Activated CD4-positive, alpha-beta memory T cell treated with anti-CD3 and anti-CD28 coated beads for 36 hours (primary cell): ENCODE data around the gene OR51B4. TPM values are rescaled to one million over a fixed set of nuclear protein-coding genes. Genes with fewer than 3 reads are reported as not detected.
"Not testable (repeated sequence)": the region's sequence is repeated elsewhere in the genome, so short reads cannot be mapped to it uniquely, and the experiment has no call there.

Experiments used
- CTCF ChIA-PET: fragments of 350-600 bp; sonication (Branson Sonifier 250); formaldehyde crosslinking; loops from one replicate; lab custom pipeline; 2021; ENCODE audit warnings: antibody characterized with exemption, inconsistent platforms; lab: Charles Lee
- POLR2A ChIA-PET: fragments of 350-600 bp; sonication (Branson Sonifier 250); formaldehyde crosslinking; loops from one replicate; lab custom pipeline; 2021; ENCODE audit warnings: antibody characterized with exemption; lab: Charles Lee
- DNase-seq: peaks from one replicate; pipeline ENCODE4 v3.0.0-alpha.2; 2020
- H3K27ac Mint-ChIP-seq: one replicate; pipeline ENCODE4 v1.8.0; 2021; ENCODE audit warnings: mixed read lengths
- H3K27me3 Mint-ChIP-seq: one replicate; pipeline ENCODE4 v1.8.0; 2021; ENCODE audit warnings: mixed read lengths
- H3K36me3 Mint-ChIP-seq: one replicate; pipeline ENCODE4 v1.8.0; 2021; ENCODE audit warnings: mixed read lengths
- H3K4me1 Mint-ChIP-seq: one replicate; pipeline ENCODE4 v1.8.0; 2021; ENCODE audit warnings: low read depth, mixed read lengths
- H3K4me3 Mint-ChIP-seq: one replicate; pipeline ENCODE4 v1.8.0; 2021; ENCODE audit warnings: mild to moderate bottlenecking, mixed read lengths
- H3K9me3 Mint-ChIP-seq: one replicate; pipeline ENCODE4 v1.8.0; 2021; ENCODE audit warnings: mixed read lengths
- intact Hi-C: fragments of 100-400 bp; cut with micrococcal nuclease; formaldehyde crosslinking; loops from one replicate; pipeline ENCODE4 v1.15.1; 2023
- total RNA-seq, 2 experiments: library from RNA; stranded (reverse); gene quantifications; one replicate each; pipeline ENCODE4 v1.2.3, GENCODE V29; 2021

OR51B4 gene
- not detected for total RNA-seq

- ChIA-PET CTCF (no interaction called here), POLR2A (no interaction called here)
- Mint-ChIP-seq H3K27ac (no peak within 1 kb of the TSS), H3K36me3 (no peaks in the 10 kb centered on the region), H3K4me1 (no peaks in the 10 kb centered on the region), H3K27me3 (no peaks in the 10 kb centered on the region), H3K4me3 (no peak within 1 kb of the TSS), H3K9me3 (no peaks in the 10 kb centered on the region)
- DNase-seq, result no peak
- intact Hi-C loops, result no loop called here
Measured at GRCh38 chr11:5301846-5302245, at the start of gene OR51B4. OR51B4 (minus strand) TSS chr11:5301946; CDS start chr11:5301946, 0 bp downstream.

- intact Hi-C loops, result no loop called here
- Mint-ChIP-seq H3K4me1 (no peaks in the 10 kb centered on the region), H3K9me3 (no peaks in the 10 kb centered on the region), H3K36me3 (no peaks in the 10 kb centered on the region), H3K27me3 (peaks cover 4% of the 10 kb centered on the region), H3K27ac (no peak within 1 kb of the TSS), H3K4me3 (no peak within 1 kb of the TSS)
- ChIA-PET POLR2A (no interaction called here), CTCF (no interaction called here)
- DNase-seq, result no peak
Measured at GRCh38 chr11:5351208-5351607, 49.5 kb upstream of the OR51B4 start, which contains the start of gene OR51B6. OR51B6 (plus strand) TSS chr11:5351508; CDS start chr11:5351508, 0 bp downstream.

GRCh38 chr11:5349550-5349949 is 47.8 kb upstream of the OR51B4 start:
- no peaks in the 10 kb centered on the region for H3K9me3 Mint-ChIP-seq
- intact Hi-C loops, result no loop called here
- peaks cover 1% of the 10 kb centered on the region for H3K27me3 Mint-ChIP-seq
- no peak for DNase-seq
- no peaks in the 10 kb centered on the region for H3K4me1 Mint-ChIP-seq
- no peak overlapping the region for H3K27ac Mint-ChIP-seq
- H3K4me3 Mint-ChIP-seq, result no peak overlapping the region
- H3K36me3 Mint-ChIP-seq, result no peaks in the 10 kb centered on the region
- CTCF ChIA-PET, result no interaction called here
- POLR2A ChIA-PET, result no interaction called here

- H3K4me1 Mint-ChIP-seq, result no peaks in the 10 kb centered on the region
- no peak overlapping the region for H3K4me3 Mint-ChIP-seq
- H3K27ac Mint-ChIP-seq, result no peak overlapping the region
- no peaks in the 10 kb centered on the region for H3K9me3 Mint-ChIP-seq
- POLR2A ChIA-PET, result interaction anchor here (0.6 kb wide), 1 partner anchor 1291 kb away, joined by 3 read pairs; no protein-coding TSS in a partner anchor
- CTCF ChIA-PET, result interaction anchor here (0.6 kb wide), 1 partner anchor 121 kb away, joined by 3 read pairs; no protein-coding TSS in a partner anchor
- no peak for DNase-seq
- H3K27me3 Mint-ChIP-seq, result no peaks in the 10 kb centered on the region
- no peaks in the 10 kb centered on the region for H3K36me3 Mint-ChIP-seq
- intact Hi-C loops, result no loop called here
Measured at GRCh38 chr11:5348551-5349194, 46.9 kb upstream of the OR51B4 start.

- CTCF ChIA-PET, result no interaction called here
- POLR2A ChIA-PET, result no interaction called here
- Mint-ChIP-seq H3K27ac (no peak overlapping the region), H3K4me3 (no peak overlapping the region), H3K27me3 (no peaks in the 10 kb centered on the region), H3K36me3 (no peaks in the 10 kb centered on the region), H3K9me3 (no peaks in the 10 kb centered on the region), H3K4me1 (no peaks in the 10 kb centered on the region)
- no peak for DNase-seq
- intact Hi-C loops, result no loop called here
Measured at GRCh38 chr11:5345831-5346230, 44.1 kb upstream of the OR51B4 start.

- Mint-ChIP-seq H3K27ac (no peak within 1 kb of the TSS), H3K27me3 (peaks cover 1% of the 10 kb centered on the region)
- POLR2A ChIA-PET, result no interaction called here
Measured at GRCh38 chr11:5343474-5344335, 42.0 kb upstream of the OR51B4 start, which contains the start of gene OR51B5. OR51B5 (minus strand) TSS chr11:5343524; CDS start chr11:5343524, 0 bp downstream.

GRCh38 chr11:5339771-5340322 is 38.1 kb upstream of the OR51B4 start:
- POLR2A ChIA-PET, result no interaction called here
- H3K27me3 Mint-ChIP-seq, result peaks cover 3% of the 10 kb centered on the region
- H3K9me3 Mint-ChIP-seq, result no peaks in the 10 kb centered on the region
- H3K36me3 Mint-ChIP-seq, result no peaks in the 10 kb centered on the region
- no peak overlapping the region for H3K27ac Mint-ChIP-seq
- no peaks in the 10 kb centered on the region for H3K4me1 Mint-ChIP-seq
- CTCF ChIA-PET, result no interaction called here
- no peak overlapping the region for H3K4me3 Mint-ChIP-seq
- intact Hi-C loops, result no loop called here
- DNase-seq, result no peak

More at GRCh38 chr11:5343474-5344335, 42.0 kb upstream of the OR51B4 start, which contains the start of gene OR51B5:
- CTCF ChIA-PET, result no interaction called here
- Mint-ChIP-seq H3K36me3 (no peaks in the 10 kb centered on the region), H3K4me1 (no peaks in the 10 kb centered on the region), H3K4me3 (no peak within 1 kb of the TSS), H3K9me3 (no peaks in the 10 kb centered on the region)
- intact Hi-C loops, result no loop called here
- DNase-seq, result no peak

GRCh38 chr11:5337253-5337652 is 35.5 kb upstream of the OR51B4 start:
- POLR2A ChIA-PET, H3K27me3 Mint-ChIP-seq, H3K9me3 Mint-ChIP-seq, H3K4me3 Mint-ChIP-seq, H3K36me3 Mint-ChIP-seq, CTCF ChIA-PET, DNase-seq, intact Hi-C loops, H3K4me1 Mint-ChIP-seq, H3K27ac Mint-ChIP-seq: not testable (repeated sequence)

GRCh38 chr11:5336331-5336730 is 34.6 kb upstream of the OR51B4 start:
- CTCF ChIA-PET, result no interaction called here

GRCh38 chr11:5335170-5335569 is 33.4 kb upstream of the OR51B4 start:
- ChIA-PET CTCF (no interaction called here), POLR2A (interaction anchor here (0.6 kb wide), 1 partner anchor 501 kb away, joined by 3 read pairs; no protein-coding TSS in a partner anchor)
- H3K36me3 Mint-ChIP-seq, result no peaks in the 10 kb centered on the region
- intact Hi-C loops, result no loop called here
- H3K4me3 Mint-ChIP-seq, result no peak overlapping the region
- H3K27ac Mint-ChIP-seq, result no peak overlapping the region
- H3K9me3 Mint-ChIP-seq, result peaks cover 2% of the 10 kb centered on the region
- H3K4me1 Mint-ChIP-seq, result no peaks in the 10 kb centered on the region
- no peak for DNase-seq
- peaks cover 3% of the 10 kb centered on the region for H3K27me3 Mint-ChIP-seq

More at GRCh38 chr11:5336331-5336730, 34.6 kb upstream of the OR51B4 start:
- H3K9me3 Mint-ChIP-seq, result no peaks in the 10 kb centered on the region
- H3K4me3 Mint-ChIP-seq, result no peak overlapping the region
- intact Hi-C loops, result no loop called here
- no peak overlapping the region for H3K27ac Mint-ChIP-seq
- POLR2A ChIA-PET, result no interaction called here
- peaks cover 3% of the 10 kb centered on the region for H3K27me3 Mint-ChIP-seq
- no peaks in the 10 kb centered on the region for H3K4me1 Mint-ChIP-seq
- no peak for DNase-seq
- H3K36me3 Mint-ChIP-seq, result no peaks in the 10 kb centered on the region

GRCh38 chr11:5324197-5324596 is 22.5 kb upstream of the OR51B4 start, which contains the start of gene OR51B2:
OR51B2 (minus strand) TSS chr11:5324297; CDS start chr11:5324297, 0 bp downstream.
- ChIA-PET POLR2A (no interaction called here), CTCF (no interaction called here)
- H3K36me3 Mint-ChIP-seq, result no peaks in the 10 kb centered on the region
- no peaks in the 10 kb centered on the region for H3K9me3 Mint-ChIP-seq
- no peak within 1 kb of the TSS for H3K4me3 Mint-ChIP-seq
- no peak within 1 kb of the TSS for H3K27ac Mint-ChIP-seq
- no peaks in the 10 kb centered on the region for H3K4me1 Mint-ChIP-seq
- no peak for DNase-seq
- intact Hi-C loops, result no loop called here
- H3K27me3 Mint-ChIP-seq, result no peaks in the 10 kb centered on the region

- Mint-ChIP-seq H3K27me3 (no peaks in the 10 kb centered on the region), H3K4me1 (no peaks in the 10 kb centered on the region), H3K27ac (no peak overlapping the region), H3K9me3 (peaks cover 3% of the 10 kb centered on the region), H3K36me3 (no peaks in the 10 kb centered on the region), H3K4me3 (no peak overlapping the region)
- CTCF ChIA-PET, result no interaction called here
- DNase-seq, result no peak
- intact Hi-C loops, result no loop called here
- POLR2A ChIA-PET, result no interaction called here
Measured at GRCh38 chr11:5317292-5317691, 15.5 kb upstream of the OR51B4 start.
